Stimulated activated CD8-positive, alpha-beta memory T cell treated with anti-CD3 and anti-CD28 coated beads, Interleukin-15, amount 100 ng/mL, for 48 hours (primary cell): ENCODE results near the gene MOV10L1.
"Not testable (repeated sequence)": the region's sequence is repeated elsewhere in the genome, so short reads cannot be mapped to it uniquely, and the experiment has no call there.

Source experiments
- DNase-seq, 2 donors: peaks; one replicate each; pipeline ENCODE4 v3.0.0-alpha.2; 2020; ENCODE audit warnings: low read depth in 2 of 2

MOV10L1 gene

GRCh38 chr22:50078246-50078645, 11.6 kb upstream of the MOV10L1 start:
- DNase-seq, result no peak

DNA sequence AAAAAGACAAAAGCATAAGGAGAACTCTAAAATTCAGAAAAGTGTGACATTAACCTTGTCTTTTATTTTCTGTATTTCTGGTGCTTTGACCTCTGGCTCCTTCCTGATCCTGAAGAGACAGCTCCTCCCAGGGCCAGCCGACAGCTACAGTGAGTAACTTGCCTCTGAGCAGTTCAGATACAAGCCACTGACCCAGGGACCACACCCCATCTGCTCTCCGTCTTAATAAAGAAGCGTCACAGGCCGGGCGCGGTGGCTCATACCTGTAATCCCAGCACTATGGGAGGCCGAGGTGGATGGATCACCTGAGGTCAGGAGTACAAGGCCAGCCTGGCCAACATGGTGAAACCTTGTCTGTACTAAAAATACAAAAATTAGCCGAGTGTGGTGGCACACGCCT, 11.0 kb upstream of the MOV10L1 start:
- no peak for DNase-seq

- no peak for DNase-seq
Measured at GRCh38 chr22:50080077-50080465, 9.7 kb upstream of the MOV10L1 start.

DNA sequence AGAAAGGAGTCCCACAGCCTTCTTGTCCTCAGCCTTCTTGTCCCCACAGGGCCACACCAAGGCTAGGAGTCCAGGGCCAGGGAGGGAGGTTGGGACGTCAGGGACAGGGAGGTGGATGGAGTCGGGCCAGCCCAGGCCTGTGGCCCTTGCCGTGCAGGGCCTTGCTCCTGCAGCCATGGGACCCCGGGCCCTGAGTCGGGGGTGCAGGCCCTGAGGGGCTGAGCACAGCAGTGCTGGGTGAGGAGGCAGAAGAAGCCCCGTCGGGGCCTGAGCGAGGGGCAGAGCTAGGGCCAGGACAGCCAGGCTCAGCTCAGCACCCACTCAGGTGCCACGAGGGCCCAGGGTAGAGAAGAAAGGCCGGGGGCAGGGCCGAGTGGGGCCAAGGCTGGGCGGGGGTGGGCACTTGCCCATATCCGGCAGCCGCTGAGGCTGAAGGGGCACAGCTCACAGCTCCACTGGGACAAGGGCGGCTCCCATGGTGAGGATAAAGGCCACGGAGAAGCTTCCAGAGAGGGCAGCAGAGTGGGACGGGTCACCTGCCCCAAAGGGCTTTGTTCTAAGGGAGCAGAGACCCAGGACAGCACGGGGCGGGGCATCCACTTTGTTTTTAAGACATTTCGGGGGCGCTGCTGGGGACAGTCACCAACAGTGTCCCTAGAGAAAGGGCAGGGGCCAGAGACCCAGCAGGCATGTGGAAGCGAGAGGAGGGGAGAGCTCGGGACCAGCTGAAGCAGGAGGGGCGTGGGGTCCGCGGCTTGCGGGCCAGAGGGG, 8.2 kb upstream of the MOV10L1 start:
- no peak for DNase-seq

- no peak for DNase-seq
Measured at GRCh38 chr22:50082197-50082715, 7.5 kb upstream of the MOV10L1 start.

DNA sequence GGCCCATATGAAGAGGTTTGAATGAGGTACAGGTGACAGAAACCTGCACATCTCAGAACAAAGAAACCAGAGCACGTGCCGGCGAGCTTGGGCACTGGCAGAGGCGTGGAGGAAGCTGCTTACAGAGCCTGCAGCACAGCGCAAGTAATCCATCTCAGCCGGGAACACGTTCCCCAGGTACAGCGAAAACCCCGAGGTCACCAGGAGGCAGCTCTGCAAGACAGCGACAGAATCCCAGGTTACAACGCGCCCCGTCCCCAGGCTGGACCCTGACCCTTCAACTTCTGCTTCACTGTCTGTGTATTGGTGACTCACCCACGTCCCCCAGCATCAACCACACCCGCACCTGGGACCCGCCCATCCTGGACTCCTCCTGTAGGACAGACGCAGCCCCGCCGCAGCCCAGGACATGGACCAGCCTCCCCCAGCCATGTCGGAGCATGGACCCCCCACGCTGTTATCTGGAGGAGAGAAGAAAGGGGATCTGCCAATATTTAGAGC, 6.8 kb upstream of the MOV10L1 start:
- no peak for DNase-seq

- DNase-seq, result no peak
Measured at GRCh38 chr22:50083462-50084079, 6.2 kb upstream of the MOV10L1 start.

GRCh38 chr22:50084080-50084477, 5.7 kb upstream of the MOV10L1 start:
- DNase-seq, result no peak

DNA sequence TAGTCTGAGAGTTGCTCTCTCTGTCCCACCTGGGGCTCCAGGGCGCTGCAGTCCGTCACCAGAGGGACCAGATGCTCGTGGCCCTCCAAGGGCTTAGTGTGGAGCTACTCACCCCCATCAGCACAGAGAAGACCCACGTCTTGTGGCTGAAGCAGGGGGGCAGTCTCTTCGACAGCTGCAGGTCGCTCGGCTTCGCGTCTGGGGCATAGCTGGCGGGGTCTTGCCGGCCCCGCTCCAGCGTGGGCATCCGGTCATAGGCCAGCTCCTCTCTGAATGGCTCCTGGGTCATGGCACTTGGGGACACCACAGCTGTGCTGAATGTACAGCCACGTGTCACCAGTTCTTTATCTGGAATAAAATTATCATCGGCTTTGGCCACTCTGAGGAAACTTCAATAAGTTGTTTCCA, 5.2 kb upstream of the MOV10L1 start:
- no peak for DNase-seq

DNA sequence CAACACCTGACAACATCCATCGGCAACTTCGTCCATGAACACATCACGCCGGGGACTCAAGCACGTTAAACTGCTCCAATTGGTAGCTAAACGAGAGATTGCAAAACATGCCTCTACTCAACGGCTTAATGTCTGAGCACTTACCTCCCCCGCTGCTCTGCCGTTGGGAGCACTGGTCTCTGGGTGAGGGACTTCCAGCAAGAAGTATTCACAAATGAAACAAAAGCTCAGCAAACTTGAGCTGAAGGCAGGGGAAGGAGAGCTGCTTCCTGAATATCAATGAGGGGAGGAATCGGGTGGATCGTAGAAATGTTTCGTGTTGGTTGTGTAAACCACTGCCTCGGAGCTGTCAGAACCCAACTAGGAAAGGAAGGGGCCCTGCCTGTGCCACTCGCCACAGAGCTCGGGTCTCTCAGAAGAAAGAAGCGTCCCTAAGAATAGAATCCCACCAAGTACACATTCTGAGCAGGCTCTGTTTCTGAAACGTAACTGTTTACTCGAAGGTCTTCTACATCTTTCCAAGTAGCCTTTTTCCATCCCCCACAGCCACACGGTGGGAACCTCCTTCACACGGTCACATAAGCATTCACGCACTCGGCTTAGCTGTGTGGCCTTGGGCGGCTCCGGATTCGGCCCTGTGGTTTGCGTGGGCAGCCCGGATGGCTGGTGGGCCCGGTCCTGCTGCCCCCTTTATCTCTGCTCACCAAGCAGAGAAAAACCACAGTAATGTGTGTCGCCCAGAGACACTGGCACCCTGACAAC, 4.4 kb upstream of the MOV10L1 start, which contains the start of gene MLC1:
Gene MLC1 (minus strand): TSS at position 216 of the 762 bp plus-strand sequence. CDS start 524 bp downstream, outside the sequence.
- DNase-seq, result peak in 1 of 2 donors; percentile 11

GRCh38 chr22:50086526-50086925, 3.3 kb upstream of the MOV10L1 start:
- DNase-seq, result no peak

DNA sequence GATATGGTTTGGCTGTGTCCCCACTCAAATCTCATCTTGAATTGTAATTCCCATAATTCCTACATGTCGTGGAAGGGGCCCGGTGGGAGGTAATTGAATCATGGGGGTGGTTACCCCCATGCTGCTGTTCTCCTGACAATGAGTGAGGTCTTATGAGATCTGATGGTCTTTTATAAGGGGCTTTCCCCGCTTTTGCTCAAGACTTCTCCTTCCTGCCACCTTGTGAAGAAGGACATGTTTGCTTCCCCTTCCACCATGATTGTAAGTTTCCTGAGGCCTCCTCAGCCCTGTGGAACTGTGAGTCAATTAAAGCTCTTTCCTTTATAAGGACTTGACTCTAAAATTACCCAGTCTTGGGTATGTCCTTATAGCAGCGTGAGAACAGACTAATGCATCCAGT, 2.8 kb upstream of the MOV10L1 start:
- DNase-seq, result not testable (repeated sequence)

- DNase-seq, result no peak
Measured at GRCh38 chr22:50087646-50088045, 2.2 kb upstream of the MOV10L1 start.

- DNase-seq, result no peak
Measured at GRCh38 chr22:50088096-50088495, 1.7 kb upstream of the MOV10L1 start.

DNA sequence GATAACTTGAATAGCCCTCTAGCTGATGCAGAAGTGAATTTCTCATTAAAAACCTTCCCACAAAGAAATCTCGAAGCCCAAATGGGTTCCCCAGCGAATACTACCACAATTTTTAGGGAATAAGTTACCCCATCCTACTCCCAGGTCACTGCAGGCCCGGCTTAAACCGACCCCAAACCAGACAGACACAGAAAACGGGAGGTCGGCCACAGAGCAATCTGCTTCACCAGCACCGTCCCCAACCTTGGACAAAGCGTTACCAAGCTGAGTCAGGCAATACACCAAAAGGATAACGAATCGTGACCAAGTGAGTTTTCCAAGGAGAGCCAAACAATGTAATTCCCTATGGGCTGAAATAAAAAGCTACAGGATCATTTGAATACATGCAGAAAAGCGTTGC, 575 bp upstream of the MOV10L1 start:
- DNase-seq, result no peak

- no peak for DNase-seq
Measured at GRCh38 chr22:50090412-50090714, 557 bp downstream of the MOV10L1 start.

DNA sequence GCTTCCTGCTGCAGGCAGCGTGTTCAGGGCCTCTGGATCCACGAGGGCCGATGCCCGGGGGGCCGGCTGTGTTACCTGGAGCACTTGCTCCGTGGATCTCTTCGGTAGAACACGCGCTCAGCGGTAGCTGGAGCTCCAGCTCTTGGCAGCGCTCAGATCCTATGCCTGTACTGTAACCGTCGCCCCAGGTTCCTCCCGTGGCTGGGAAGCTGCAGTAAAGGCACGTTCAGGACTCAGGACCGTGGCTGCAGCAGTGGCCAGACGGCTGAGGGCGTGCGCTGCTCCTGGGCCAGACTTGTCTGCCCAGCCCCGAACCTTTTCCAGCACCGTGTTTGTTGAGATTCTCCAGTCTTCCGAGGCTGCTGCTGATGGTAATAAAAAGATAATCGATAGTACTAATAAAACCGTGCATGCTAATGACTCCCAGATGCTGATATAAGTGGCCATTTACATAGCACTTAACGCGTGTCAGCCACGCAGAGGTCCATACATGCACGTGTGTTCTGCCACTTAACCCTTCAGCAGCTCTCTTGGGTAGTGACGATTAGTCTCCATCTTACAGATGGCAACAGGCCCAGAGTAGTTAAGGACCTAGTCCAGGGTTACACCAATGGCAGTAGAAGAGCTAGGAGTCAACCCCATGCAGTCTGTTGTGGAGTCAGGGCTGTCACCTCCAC, 1.4 kb downstream of the MOV10L1 start:
- DNase-seq, result no peak

- no peak for DNase-seq
Measured at GRCh38 chr22:50092342-50092741, 2.5 kb downstream of the MOV10L1 start.

GRCh38 chr22:50098052-50098451, 8.2 kb downstream of the MOV10L1 start:
- no peak for DNase-seq

DNA sequence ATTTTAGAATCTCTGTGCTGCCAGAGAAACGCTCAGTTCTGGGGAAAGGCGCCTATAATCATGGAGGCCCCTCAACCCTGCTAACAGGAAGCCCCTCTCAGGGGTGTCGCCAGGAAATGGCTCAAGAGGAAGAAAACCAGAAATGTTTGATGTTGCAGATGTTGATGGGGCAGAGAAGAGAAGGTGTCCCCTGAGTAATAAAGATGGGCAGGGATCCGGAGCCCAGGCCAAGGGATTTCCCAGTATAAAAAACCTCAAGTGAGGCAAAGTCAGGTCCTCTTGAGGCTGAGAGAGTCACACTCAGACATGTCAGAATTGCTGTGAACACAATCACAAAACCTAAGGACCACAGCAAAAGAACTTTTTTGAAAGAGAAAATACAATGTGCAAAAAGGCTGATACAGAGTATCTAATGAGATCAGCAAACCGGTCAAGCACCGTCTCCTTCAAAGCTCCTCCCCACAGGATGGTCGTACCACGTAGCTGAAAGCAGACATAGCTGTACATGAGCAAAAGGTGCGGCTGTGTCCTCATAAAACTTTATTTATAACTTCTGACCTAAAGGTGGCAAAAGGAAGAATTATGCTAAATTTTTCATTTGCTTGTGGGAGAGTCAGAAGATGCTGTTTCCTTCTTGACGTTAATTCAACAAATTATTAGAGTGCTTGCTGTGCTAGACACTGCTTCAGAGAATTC, 12.2 kb downstream of the MOV10L1 start:
- DNase-seq, result no peak

- DNase-seq, result no peak
Measured at GRCh38 chr22:50102946-50103345, 13.1 kb downstream of the MOV10L1 start.
